Measurements from ENCODE around the gene RPL29.

DNA sequence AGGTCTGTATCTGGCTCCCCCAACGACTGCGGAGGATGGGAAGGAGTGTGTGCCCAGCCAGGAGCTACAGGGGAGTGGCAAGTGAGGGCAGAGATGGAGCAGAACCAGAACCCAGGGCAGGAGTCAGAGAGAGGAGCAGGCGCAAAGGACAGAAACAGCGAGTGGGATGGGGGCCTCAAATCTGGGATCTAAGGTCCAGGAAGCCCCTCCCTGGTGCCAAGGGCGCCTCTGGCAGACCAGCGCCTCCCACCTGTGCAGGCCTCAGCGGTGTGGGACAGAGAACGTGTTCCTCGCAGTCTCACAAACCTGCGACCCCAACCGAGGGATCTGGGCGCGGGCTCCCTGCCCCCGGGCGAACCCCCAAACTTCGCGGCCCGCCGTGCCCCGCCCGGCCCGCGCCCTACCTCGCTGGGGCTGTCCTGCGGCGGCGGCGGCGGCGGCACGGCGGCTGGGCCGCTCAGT, 28.7 kb downstream of the RPL29 start:
- TF ChIP-seq, protein P1, sequence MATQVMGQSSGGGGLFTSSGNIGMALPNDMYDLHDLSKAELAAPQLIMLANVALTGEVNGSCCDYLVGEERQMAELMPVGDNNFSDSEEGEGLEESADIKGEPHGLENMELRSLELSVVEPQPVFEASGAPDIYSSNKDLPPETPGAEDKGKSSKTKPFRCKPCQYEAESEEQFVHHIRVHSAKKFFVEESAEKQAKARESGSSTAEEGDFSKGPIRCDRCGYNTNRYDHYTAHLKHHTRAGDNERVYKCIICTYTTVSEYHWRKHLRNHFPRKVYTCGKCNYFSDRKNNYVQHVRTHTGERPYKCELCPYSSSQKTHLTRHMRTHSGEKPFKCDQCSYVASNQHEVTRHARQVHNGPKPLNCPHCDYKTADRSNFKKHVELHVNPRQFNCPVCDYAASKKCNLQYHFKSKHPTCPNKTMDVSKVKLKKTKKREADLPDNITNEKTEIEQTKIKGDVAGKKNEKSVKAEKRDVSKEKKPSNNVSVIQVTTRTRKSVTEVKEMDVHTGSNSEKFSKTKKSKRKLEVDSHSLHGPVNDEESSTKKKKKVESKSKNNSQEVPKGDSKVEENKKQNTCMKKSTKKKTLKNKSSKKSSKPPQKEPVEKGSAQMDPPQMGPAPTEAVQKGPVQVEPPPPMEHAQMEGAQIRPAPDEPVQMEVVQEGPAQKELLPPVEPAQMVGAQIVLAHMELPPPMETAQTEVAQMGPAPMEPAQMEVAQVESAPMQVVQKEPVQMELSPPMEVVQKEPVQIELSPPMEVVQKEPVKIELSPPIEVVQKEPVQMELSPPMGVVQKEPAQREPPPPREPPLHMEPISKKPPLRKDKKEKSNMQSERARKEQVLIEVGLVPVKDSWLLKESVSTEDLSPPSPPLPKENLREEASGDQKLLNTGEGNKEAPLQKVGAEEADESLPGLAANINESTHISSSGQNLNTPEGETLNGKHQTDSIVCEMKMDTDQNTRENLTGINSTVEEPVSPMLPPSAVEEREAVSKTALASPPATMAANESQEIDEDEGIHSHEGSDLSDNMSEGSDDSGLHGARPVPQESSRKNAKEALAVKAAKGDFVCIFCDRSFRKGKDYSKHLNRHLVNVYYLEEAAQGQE (IDR thresholded peaks at IDR 0.05; ENCODE audit: insufficient read depth in 1 of 2, low read depth in 2 of 2, low read length in 1 of 2) = no peak
- no peak for TF ChIP-seq CTCF (IDR thresholded peaks at IDR 0.05)
- no peak for TF ChIP-seq POLR2AphosphoS5 (IDR thresholded peaks at IDR 0.05; ENCODE audit: low read depth, low read length)
- TF ChIP-seq TCF7L2 (IDR thresholded peaks at IDR 0.05; ENCODE audit: low read depth, low read length) = no peak
- TF ChIP-seq SIN3A (IDR thresholded peaks at IDR 0.05; ENCODE audit: borderline replicate concordance, insufficient read depth, low read depth, low read length) = no peak

Measured in Panc1 (cell line).